KMS-11 (cell line): Measurements from ENCODE around the gene AGBL3.

Source experiments
- H2AFZ ChIP-seq: fragments of 200-600 bp; sonication (generic); 2 replicates; pipeline ENCODE4 v1.6.1; 2016; ENCODE audit warnings: antibody characterized with exemption, mixed run types, low read depth
- H3K27ac ChIP-seq: fragments of 200-600 bp; sonication (generic); 2 replicates; pipeline ENCODE4 v1.6.1; 2016; ENCODE audit warnings: mild to moderate bottlenecking, mixed run types
- H3K27me3 ChIP-seq: fragments of 200-600 bp; sonication (generic); 2 replicates; pipeline ENCODE4 v1.6.1; 2017; ENCODE audit warnings: mild to moderate bottlenecking, low read depth, mixed run types, moderate library complexity; ENCODE audit not compliant: insufficient read depth
- H3K36me3 ChIP-seq: fragments of 200-600 bp; sonication (generic); 2 replicates; pipeline ENCODE4 v1.6.1; 2017; ENCODE audit warnings: mild to moderate bottlenecking, mixed run types; ENCODE audit not compliant: insufficient read depth
- H3K4me1 ChIP-seq: fragments of 200-600 bp; sonication (generic); 2 replicates; pipeline ENCODE4 v1.6.1; 2016; ENCODE audit warnings: mild to moderate bottlenecking, low read depth, mixed run types; ENCODE audit not compliant: poor library complexity, severe bottlenecking
- H3K4me2 ChIP-seq: fragments of 200-600 bp; sonication (generic); 2 replicates; pipeline ENCODE4 v1.7.0; 2016; ENCODE audit warnings: mild to moderate bottlenecking, mixed run types
- H3K4me3 ChIP-seq: fragments of 200-600 bp; sonication (generic); IDR thresholded peaks from 2 replicates; pipeline ENCODE4 v1.6.1; 2017; ENCODE audit warnings: low read depth, low read length, mixed read lengths; ENCODE audit not compliant: insufficient read depth
- H3K79me2 ChIP-seq: fragments of 200-600 bp; sonication (generic); 2 replicates; pipeline ENCODE4 v1.6.1; 2016; ENCODE audit warnings: low read depth, mixed run types; ENCODE audit not compliant: insufficient read depth
- H3K9ac ChIP-seq: fragments of 200-600 bp; sonication (generic); 2 replicates; pipeline ENCODE4 v1.6.1; 2016; ENCODE audit warnings: mild to moderate bottlenecking, mixed run types
- H4K20me1 ChIP-seq: fragments of 200-600 bp; sonication (generic); 2 replicates; pipeline ENCODE4 v1.6.1; 2016; ENCODE audit warnings: mild to moderate bottlenecking, mixed run types; ENCODE audit not compliant: insufficient read depth
- TF ChIP-seq, protein P1 (sequence below): fragments of 200-600 bp; sonication (generic); conservative IDR thresholded peaks from 2 replicates; pipeline ENCODE4 v1.6.1; 2017; ENCODE audit warnings: low read depth, mild to moderate bottlenecking, antibody characterized with exemption, low read length, moderate library complexity, mixed read lengths

The AGBL3 gene

DNA sequence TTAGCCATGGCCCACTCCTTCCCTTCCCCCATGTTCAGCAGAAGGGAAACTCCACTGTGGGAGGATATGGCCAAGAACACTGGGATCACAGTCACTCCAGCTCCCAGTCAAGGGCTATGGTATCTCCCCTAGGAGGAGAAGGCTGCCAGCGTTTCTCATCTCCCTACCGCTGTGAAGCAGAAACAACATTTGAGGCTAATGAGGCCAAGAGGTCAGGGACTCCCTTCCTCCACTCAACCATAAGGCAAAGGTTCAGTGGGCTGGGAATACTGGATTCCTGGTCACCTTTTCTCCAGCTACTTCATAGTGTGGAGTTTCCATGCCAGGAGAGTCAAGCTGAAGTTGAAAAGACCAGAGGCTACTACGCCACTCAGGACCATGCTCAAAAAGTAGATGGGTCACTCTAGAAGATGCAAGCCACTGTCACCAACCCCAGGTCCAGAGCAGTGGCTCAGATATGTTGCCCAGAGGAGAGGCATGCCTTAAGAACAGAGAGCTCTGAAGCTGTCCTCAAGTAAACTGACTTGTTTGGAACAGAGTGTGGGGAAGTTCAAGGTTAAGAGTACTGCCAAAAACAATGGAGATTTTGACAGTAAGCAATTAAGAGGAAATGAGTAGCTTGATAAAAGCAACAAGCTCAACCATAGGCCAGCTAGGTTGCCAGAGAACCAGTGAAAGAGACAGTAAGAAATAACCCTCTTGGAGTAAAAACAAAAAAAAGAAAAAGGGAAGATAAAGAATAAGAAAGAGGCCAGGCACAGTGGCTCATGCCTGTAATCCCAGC is 157.8 kb downstream of the AGBL3 start:
- Histone ChIP-seq H3K27me3 (no peaks in the 10 kb centered on the region), H3K4me1 (peaks cover 28% of the 10 kb centered on the region), H4K20me1 (no peaks in the 10 kb centered on the region), H3K4me2 (no peak overlapping the region), H3K9ac (no peak overlapping the region), H2AFZ (no peak overlapping the region), H3K79me2 (peaks cover under 1% of the 10 kb centered on the region; the same call in 1 of the 2 replicates), H3K27ac (no peak overlapping the region), H3K4me3 (no peak overlapping the region), H3K36me3 (no peaks in the 10 kb centered on the region)
- TF ChIP-seq, protein P1, sequence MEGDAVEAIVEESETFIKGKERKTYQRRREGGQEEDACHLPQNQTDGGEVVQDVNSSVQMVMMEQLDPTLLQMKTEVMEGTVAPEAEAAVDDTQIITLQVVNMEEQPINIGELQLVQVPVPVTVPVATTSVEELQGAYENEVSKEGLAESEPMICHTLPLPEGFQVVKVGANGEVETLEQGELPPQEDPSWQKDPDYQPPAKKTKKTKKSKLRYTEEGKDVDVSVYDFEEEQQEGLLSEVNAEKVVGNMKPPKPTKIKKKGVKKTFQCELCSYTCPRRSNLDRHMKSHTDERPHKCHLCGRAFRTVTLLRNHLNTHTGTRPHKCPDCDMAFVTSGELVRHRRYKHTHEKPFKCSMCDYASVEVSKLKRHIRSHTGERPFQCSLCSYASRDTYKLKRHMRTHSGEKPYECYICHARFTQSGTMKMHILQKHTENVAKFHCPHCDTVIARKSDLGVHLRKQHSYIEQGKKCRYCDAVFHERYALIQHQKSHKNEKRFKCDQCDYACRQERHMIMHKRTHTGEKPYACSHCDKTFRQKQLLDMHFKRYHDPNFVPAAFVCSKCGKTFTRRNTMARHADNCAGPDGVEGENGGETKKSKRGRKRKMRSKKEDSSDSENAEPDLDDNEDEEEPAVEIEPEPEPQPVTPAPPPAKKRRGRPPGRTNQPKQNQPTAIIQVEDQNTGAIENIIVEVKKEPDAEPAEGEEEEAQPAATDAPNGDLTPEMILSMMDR: no peak

- H3K27me3 ChIP-seq: no peaks in the 10 kb centered on the region
- peaks cover 49% of the 10 kb centered on the region for H3K4me1 ChIP-seq
- no peak overlapping the region for H3K4me3 ChIP-seq
- H3K27ac ChIP-seq: peak overlapping the region; percentile 87
- TF ChIP-seq, protein P1: no peak
- peak overlapping the region; percentile 80 for H2AFZ ChIP-seq
- H3K36me3 ChIP-seq: no peaks in the 10 kb centered on the region
- peaks cover 13% of the 10 kb centered on the region for H3K79me2 ChIP-seq
- H4K20me1 ChIP-seq: no peaks in the 10 kb centered on the region
- H3K4me2 ChIP-seq: peak overlapping the region; percentile 96
- peak overlapping the region; percentile 76 for H3K9ac ChIP-seq
Observed at GRCh38 chr7:135147341-135147898, 161.1 kb downstream of the AGBL3 start.

GRCh38 chr7:135147899-135148721 is 161.8 kb downstream of the AGBL3 start, which contains the start of gene TMEM140:
TMEM140 (plus strand) TSS chr7:135148072; CDS start chr7:135164442, 16,370 bp downstream.
- peak within 1 kb of the TSS; percentile 87 for H3K27ac ChIP-seq
- TF ChIP-seq, protein P1: no peak; the same call in 1 of the 2 replicates
- no peaks in the 10 kb centered on the region for H3K36me3 ChIP-seq
- H3K27me3 ChIP-seq: no peaks in the 10 kb centered on the region
- H2AFZ ChIP-seq: peak within 1 kb of the TSS; percentile 80
- H4K20me1 ChIP-seq: no peaks in the 10 kb centered on the region
- H3K4me1 ChIP-seq: peaks cover 49% of the 10 kb centered on the region
- peak within 1 kb of the TSS; percentile 76 for H3K9ac ChIP-seq
- peak within 1 kb of the TSS; percentile 96 for H3K4me2 ChIP-seq
- H3K4me3 ChIP-seq: no peak within 1 kb of the TSS
- peaks cover 13% of the 10 kb centered on the region for H3K79me2 ChIP-seq

DNA sequence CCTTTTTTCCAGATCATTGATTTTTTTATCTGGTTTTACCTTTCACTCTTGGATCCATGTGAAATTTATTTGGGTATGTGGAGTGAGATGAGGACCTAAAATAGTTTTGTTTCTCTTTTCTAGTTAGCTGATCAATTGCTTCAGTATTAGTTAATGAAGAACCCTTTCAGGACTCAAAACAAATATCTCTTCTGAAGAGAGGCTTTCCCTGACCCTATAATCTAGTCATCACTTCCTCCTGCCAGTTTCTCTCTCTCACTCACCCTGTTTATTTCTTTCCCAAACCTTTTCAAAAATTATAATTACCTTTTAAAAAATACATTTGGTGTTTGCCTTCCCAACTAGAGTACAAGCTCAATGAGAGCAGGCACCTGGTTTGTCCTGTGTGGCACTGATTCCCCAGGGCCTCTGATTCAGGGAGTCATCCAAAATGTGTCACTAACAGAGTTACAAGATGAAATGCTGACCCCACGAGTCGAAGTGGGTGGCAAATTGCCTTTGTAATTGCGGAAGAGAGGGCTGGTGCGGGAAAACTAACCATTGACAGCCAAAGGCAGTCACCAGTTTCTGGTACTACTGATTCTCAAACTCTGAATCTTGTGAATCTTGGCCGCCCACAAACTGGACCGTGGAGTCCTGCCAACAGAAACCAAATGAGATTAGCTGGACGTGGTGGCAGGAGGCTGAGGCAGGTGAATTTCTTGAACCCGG is 163.9 kb downstream of the AGBL3 start:
- TF ChIP-seq, protein P1: no peak
- Histone ChIP-seq H3K36me3 (no peaks in the 10 kb centered on the region), H3K4me1 (peaks cover 47% of the 10 kb centered on the region), H3K4me3 (no peak overlapping the region), H4K20me1 (no peaks in the 10 kb centered on the region), H3K27me3 (no peaks in the 10 kb centered on the region), H3K9ac (peak overlapping the region; percentile 76; the same call in 1 of the 2 replicates), H3K27ac (no peak overlapping the region), H2AFZ (no peak overlapping the region), H3K4me2 (peak overlapping the region; percentile 96), H3K79me2 (peaks cover 24% of the 10 kb centered on the region)
